ENCODE results near the gene MAP4K2. TPM values are rescaled to one million over a fixed set of nuclear protein-coding genes. Genes with fewer than 3 reads are reported as not detected.
A peak's percentile ranks its signal among the peaks of the same experiment; 100 is the strongest.

MAP4K2 gene
- total and polyA plus RNA-seq, 2 of the 4 experiments (the other 2 are of a cell fraction) = 11.7 to 16.6 TPM

- Histone ChIP-seq H3K36me3 (ENCODE audit: control insufficient read depth, insufficient read depth, low read length) (peaks cover 51% of the 10 kb centered on the region), H2BK15ac (ENCODE audit: low read depth, low read length) (no peak overlapping the region), H4K8ac (ENCODE audit: low read depth in 2 of 2, low read length in 2 of 2) (0 out of 4 replicates have a peak overlapping the region, but pooled peaks of 1 of the 2 experiments have one; percentile 5), H2BK20ac (ENCODE audit: low read depth, low read length) (no peak overlapping the region), H2BK120ac (ENCODE audit: low read depth, low read length) (no peak overlapping the region), H3K4ac (ENCODE audit: low read depth, low read length) (peak overlapping the region; percentile 37; the same call in 1 of the 2 replicates), H2AFZ (replicated peaks; ENCODE audit: low read length, poor library complexity) (no peak overlapping the region), H3K9me1 (ENCODE audit: insufficient read depth, low read length) (peaks cover 18% of the 10 kb centered on the region; the same call in 1 of the 2 replicates), H3K4me1 (ENCODE audit: control insufficient read depth, insufficient read depth, low read length) (peaks cover 18% of the 10 kb centered on the region), H3K79me1 (ENCODE audit: low read depth in 1 of 2, low read length in 2 of 2) (peaks cover 16 to 48% of the 10 kb centered on the region in 2 experiments), H3K4me3 (ENCODE audit: insufficient read depth, low read depth, low read length) (no peak overlapping the region), H4K20me1 (ENCODE audit: insufficient read depth, low read length) (peaks cover 43% of the 10 kb centered on the region), H2BK5ac (ENCODE audit: low read depth, low read length, poor library complexity, severe bottlenecking) (no peak overlapping the region), H3K27me3 (ENCODE audit: control insufficient read depth, insufficient read depth, low read length) (no peaks in the 10 kb centered on the region), H3K9ac (ENCODE audit: low read depth, low read length) (no peak overlapping the region), H2AK5ac (ENCODE audit: low read depth, low read length) (peak overlapping the region; percentile 8; the same call in 1 of the 2 replicates), H3K23ac (ENCODE audit: low read depth, low read length) (peak overlapping the region; percentile 42), H3K27ac (ENCODE audit: insufficient read depth, low read length) (no peak overlapping the region), H3K18ac (ENCODE audit: low read depth, low read length) (no peak overlapping the region), H4K91ac (ENCODE audit: insufficient read depth, low read depth, low read length) (no peak overlapping the region), H3K4me2 (ENCODE audit: low read depth, low read length) (no peak overlapping the region), H2AK9ac (replicated peaks; ENCODE audit: low read depth, low read length, poor library complexity) (no peak overlapping the region), H3K56ac (ENCODE audit: extremely low read depth, insufficient read depth, low read length) (no peak overlapping the region), H3K14ac (replicated peaks; ENCODE audit: low read depth, low read length) (no peak overlapping the region), H3K9me3 (ENCODE audit: control insufficient read depth, insufficient read depth, low read length) (no peaks in the 10 kb centered on the region), H4K5ac (ENCODE audit: low read depth, low read length) (no peak overlapping the region)
- BruUV-seq (replicated peaks) = no TSS peak
- no peak for DNase-seq
- CTCF ChIA-PET = no interaction called here
- 70% methylated on average over 2 of the region's 5 CpGs; no CpG with 5 or more reads in 1 of the 2 experiments for WGBS, 2 experiments (ENCODE audit: extremely low coverage in 2 of 2, insufficient read length in 1 of 2)
- intact Hi-C loops (cut with micrococcal nuclease) (no loop called here), in situ Hi-C loops (cut with MboI; ENCODE audit: low sequenced_read_pairs) (no loop called here), dilution Hi-C loops (cut with HindIII; ENCODE audit: low sequenced_read_pairs, unreplicated experiment) (no loop called here)
- POLR2A ChIA-PET (ENCODE audit: unreplicated experiment) = no interaction called here
- TF ChIP-seq BHLHE40 (IDR thresholded peaks at IDR 0.05; ENCODE audit: low read depth, low read length) (no peak), CTCF (conservative IDR thresholded peaks at IDR 0.05; ENCODE audit: low read depth, low read length) (no peak), MAZ (IDR thresholded peaks at IDR 0.05; ENCODE audit: borderline replicate concordance, low read depth, low read length) (no peak), CEBPB (IDR thresholded peaks at IDR 0.05; ENCODE audit: low read depth, low read length) (no peak), MAFK (IDR thresholded peaks at IDR 0.05; ENCODE audit: low read depth, low read length) (no peak), SMC3 (IDR thresholded peaks at IDR 0.05; ENCODE audit: low read depth, low read length) (no peak), RFX5 (IDR thresholded peaks at IDR 0.05; ENCODE audit: low read depth, low read length) (no peak), USF2 (IDR thresholded peaks at IDR 0.05; ENCODE audit: low read depth, low read length) (no peak), RAD21 (IDR thresholded peaks at IDR 0.05; ENCODE audit: low read length) (no peak), MXI1 (IDR thresholded peaks at IDR 0.05; ENCODE audit: borderline replicate concordance, low read depth, low read length) (no peak), NFE2L2 (IDR thresholded peaks at IDR 0.05; ENCODE audit: low read depth, low read length) (no peak), FOS (IDR thresholded peaks at IDR 0.05; ENCODE audit: low read depth, low read length) (no peak), ELK1 (IDR thresholded peaks at IDR 0.05; ENCODE audit: borderline replicate concordance, low read depth, low read length) (no peak), RCOR1 (IDR thresholded peaks at IDR 0.05; ENCODE audit: insufficient replicate concordance, low read length) (no peak), POLR2A (IDR thresholded peaks at IDR 0.05; ENCODE audit: low read depth, low read length) (no peak; the same call in 1 of the 2 replicates), CHD1 (IDR thresholded peaks at IDR 0.05; ENCODE audit: low read depth, low read length) (no peak)
- ATAC-seq (ENCODE audit: low read depth) = no peak
Observed at GRCh38 chr11:64762277-64762673, 40.7 kb downstream of the MAP4K2 start.

Data from IMR-90 (cell line).